GM12878 (cell line): ENCODE data around the gene ZNF764.

Source experiments
- ATF3 ChIP-seq: IDR thresholded peaks from 2 replicates; pipeline ENCODE4 v1.6.1; 2011; ENCODE audit warnings: low read depth, mild to moderate bottlenecking, low read length, moderate library complexity, borderline replicate concordance; ENCODE audit errors: extremely low read depth
- CREM ChIP-seq: IDR thresholded peaks from 2 replicates; pipeline ENCODE4 v1.6.1; 2014; ENCODE audit warnings: antibody characterized with exemption, low read depth
- EGR1 ChIP-seq, 2 experiments: IDR thresholded peaks; 1 replicate in 1 of 2; 2 replicates in 1 of 2; pipeline ENCODE4 v1.6.1; 2011 to 2012; ENCODE audit warnings: low read depth in 2 of 2, low read length in 2 of 2, borderline replicate concordance in 1 of 2, mild to moderate bottlenecking in 1 of 2, moderate library complexity in 1 of 2
- EZH2 ChIP-seq: IDR thresholded peaks from 2 replicates; pipeline ENCODE4 v1.6.1; 2012; ENCODE audit warnings: low read depth, mild to moderate bottlenecking, control low read depth, inconsistent platforms, low read length, borderline replicate concordance; ENCODE audit not compliant: control insufficient read depth
- HCFC1 ChIP-seq: fragments of 150-350 bp; IDR thresholded peaks from 2 replicates; pipeline ENCODE4 v1.6.1; 2014; ENCODE audit warnings: low read length
- HDAC2 ChIP-seq: fragments of 200-600 bp; sonication (generic); IDR thresholded peaks from 2 replicates; pipeline ENCODE4 v1.6.1; 2017
- MXI1 ChIP-seq: fragments of 150-350 bp; IDR thresholded peaks from 2 replicates; pipeline ENCODE4 v1.6.1; 2011; ENCODE audit warnings: low read depth, mild to moderate bottlenecking, inconsistent platforms, low read length, improper control_type of control experiment
- POLR2A ChIP-seq: IDR thresholded peaks from 2 replicates; pipeline ENCODE4 v1.6.1; 2011; ENCODE audit warnings: low read depth, mild to moderate bottlenecking, low read length
- RAD21 ChIP-seq: IDR thresholded peaks from 2 replicates; pipeline ENCODE4 v1.6.1; 2011; ENCODE audit warnings: mild to moderate bottlenecking, low read depth, low read length, moderate library complexity; ENCODE audit not compliant: insufficient read depth
- RBBP5 ChIP-seq: fragments of 200-600 bp; sonication (generic); conservative IDR thresholded peaks from 2 replicates; pipeline ENCODE4 v1.6.1; 2016
- STAT3 ChIP-seq: IDR thresholded peaks from 2 replicates; pipeline ENCODE4 v1.6.1; 2011; ENCODE audit warnings: low read depth, low read length, improper control_type of control experiment
- TAF1 ChIP-seq: IDR thresholded peaks from 2 replicates; pipeline ENCODE4 v1.6.1; 2011; ENCODE audit warnings: mild to moderate bottlenecking, low read depth, low read length, borderline replicate concordance
- TF ChIP-seq, protein P1 (sequence below), 3 experiments: IDR thresholded peaks in 2 of 3; conservative IDR thresholded peaks in 1 of 3; 2 replicates each; pipeline ENCODE4 v1.5.1; 2011; ENCODE audit warnings: low read depth in 3 of 3, low read length in 3 of 3, mild to moderate bottlenecking in 3 of 3, control low read depth in 2 of 3, moderate library complexity in 2 of 3, inconsistent platforms in 1 of 3, mixed read lengths in 1 of 3; ENCODE audit not compliant: control insufficient read depth in 2 of 3, insufficient read depth in 1 of 3; ENCODE audit errors: extremely low read depth in 1 of 3
- TF ChIP-seq, protein P2 (sequence below): IDR thresholded peaks from 2 replicates; pipeline ENCODE4 v1.6.1; 2012; ENCODE audit warnings: low read depth, low read length, improper control_type of control experiment

- no peak for TF ChIP-seq CREM
- TF ChIP-seq, protein P1, sequence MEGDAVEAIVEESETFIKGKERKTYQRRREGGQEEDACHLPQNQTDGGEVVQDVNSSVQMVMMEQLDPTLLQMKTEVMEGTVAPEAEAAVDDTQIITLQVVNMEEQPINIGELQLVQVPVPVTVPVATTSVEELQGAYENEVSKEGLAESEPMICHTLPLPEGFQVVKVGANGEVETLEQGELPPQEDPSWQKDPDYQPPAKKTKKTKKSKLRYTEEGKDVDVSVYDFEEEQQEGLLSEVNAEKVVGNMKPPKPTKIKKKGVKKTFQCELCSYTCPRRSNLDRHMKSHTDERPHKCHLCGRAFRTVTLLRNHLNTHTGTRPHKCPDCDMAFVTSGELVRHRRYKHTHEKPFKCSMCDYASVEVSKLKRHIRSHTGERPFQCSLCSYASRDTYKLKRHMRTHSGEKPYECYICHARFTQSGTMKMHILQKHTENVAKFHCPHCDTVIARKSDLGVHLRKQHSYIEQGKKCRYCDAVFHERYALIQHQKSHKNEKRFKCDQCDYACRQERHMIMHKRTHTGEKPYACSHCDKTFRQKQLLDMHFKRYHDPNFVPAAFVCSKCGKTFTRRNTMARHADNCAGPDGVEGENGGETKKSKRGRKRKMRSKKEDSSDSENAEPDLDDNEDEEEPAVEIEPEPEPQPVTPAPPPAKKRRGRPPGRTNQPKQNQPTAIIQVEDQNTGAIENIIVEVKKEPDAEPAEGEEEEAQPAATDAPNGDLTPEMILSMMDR (IDR thresholded peaks at IDR 0.05 in 2 of 3, conservative IDR thresholded peaks at IDR 0.05 in 1 of 3; ENCODE audit: control insufficient read depth in 2 of 3, extremely low read depth in 1 of 3, insufficient read depth in 1 of 3, low read depth in 3 of 3, low read length in 3 of 3), result no peak
- TF ChIP-seq RAD21, result no peak
- TF ChIP-seq, protein P2, sequence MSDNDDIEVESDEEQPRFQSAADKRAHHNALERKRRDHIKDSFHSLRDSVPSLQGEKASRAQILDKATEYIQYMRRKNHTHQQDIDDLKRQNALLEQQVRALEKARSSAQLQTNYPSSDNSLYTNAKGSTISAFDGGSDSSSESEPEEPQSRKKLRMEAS, result no peak
- TF ChIP-seq EZH2, result no peak
- no peak for TF ChIP-seq HCFC1
- TF ChIP-seq POLR2A, result 0 out of 2 replicates have a peak, but pooled peaks have one; percentile 10
- no peak for TF ChIP-seq HDAC2
- TF ChIP-seq TAF1, result no peak
- no peak for TF ChIP-seq ATF3
- TF ChIP-seq STAT3, result no peak
- no peak for TF ChIP-seq MXI1
- no peak for TF ChIP-seq RBBP5
- no peak for TF ChIP-seq EGR1 (IDR thresholded peaks at IDR 0.05; ENCODE audit: borderline replicate concordance in 1 of 2, low read depth in 2 of 2, low read length in 2 of 2)
These were observed 44.6 kb upstream of the ZNF764 start for GRCh38 chr16:30602616-30603277.
